KMS-11 (cell line): ENCODE results near the gene ITFG1.

Experiments
- H2AFZ ChIP-seq: fragments of 200-600 bp; sonication (generic); 2 replicates; pipeline ENCODE4 v1.6.1; 2016; ENCODE audit warnings: antibody characterized with exemption, mixed run types, low read depth
- H3K27ac ChIP-seq: fragments of 200-600 bp; sonication (generic); 2 replicates; pipeline ENCODE4 v1.6.1; 2016; ENCODE audit warnings: mild to moderate bottlenecking, mixed run types
- H3K27me3 ChIP-seq: fragments of 200-600 bp; sonication (generic); 2 replicates; pipeline ENCODE4 v1.6.1; 2017; ENCODE audit warnings: mild to moderate bottlenecking, low read depth, mixed run types, moderate library complexity; ENCODE audit not compliant: insufficient read depth
- H3K36me3 ChIP-seq: fragments of 200-600 bp; sonication (generic); 2 replicates; pipeline ENCODE4 v1.6.1; 2017; ENCODE audit warnings: mild to moderate bottlenecking, mixed run types; ENCODE audit not compliant: insufficient read depth
- H3K4me1 ChIP-seq: fragments of 200-600 bp; sonication (generic); 2 replicates; pipeline ENCODE4 v1.6.1; 2016; ENCODE audit warnings: mild to moderate bottlenecking, low read depth, mixed run types; ENCODE audit not compliant: poor library complexity, severe bottlenecking
- H3K4me2 ChIP-seq: fragments of 200-600 bp; sonication (generic); 2 replicates; pipeline ENCODE4 v1.7.0; 2016; ENCODE audit warnings: mild to moderate bottlenecking, mixed run types
- H3K4me3 ChIP-seq: fragments of 200-600 bp; sonication (generic); IDR thresholded peaks from 2 replicates; pipeline ENCODE4 v1.6.1; 2017; ENCODE audit warnings: low read depth, low read length, mixed read lengths; ENCODE audit not compliant: insufficient read depth
- H3K79me2 ChIP-seq: fragments of 200-600 bp; sonication (generic); 2 replicates; pipeline ENCODE4 v1.6.1; 2016; ENCODE audit warnings: low read depth, mixed run types; ENCODE audit not compliant: insufficient read depth
- H3K9ac ChIP-seq: fragments of 200-600 bp; sonication (generic); 2 replicates; pipeline ENCODE4 v1.6.1; 2016; ENCODE audit warnings: mild to moderate bottlenecking, mixed run types
- H4K20me1 ChIP-seq: fragments of 200-600 bp; sonication (generic); 2 replicates; pipeline ENCODE4 v1.6.1; 2016; ENCODE audit warnings: mild to moderate bottlenecking, mixed run types; ENCODE audit not compliant: insufficient read depth
- TF ChIP-seq, protein P1 (sequence below): fragments of 200-600 bp; sonication (generic); conservative IDR thresholded peaks from 2 replicates; pipeline ENCODE4 v1.6.1; 2017; ENCODE audit warnings: low read depth, mild to moderate bottlenecking, antibody characterized with exemption, low read length, moderate library complexity, mixed read lengths

Gene ITFG1

DNA sequence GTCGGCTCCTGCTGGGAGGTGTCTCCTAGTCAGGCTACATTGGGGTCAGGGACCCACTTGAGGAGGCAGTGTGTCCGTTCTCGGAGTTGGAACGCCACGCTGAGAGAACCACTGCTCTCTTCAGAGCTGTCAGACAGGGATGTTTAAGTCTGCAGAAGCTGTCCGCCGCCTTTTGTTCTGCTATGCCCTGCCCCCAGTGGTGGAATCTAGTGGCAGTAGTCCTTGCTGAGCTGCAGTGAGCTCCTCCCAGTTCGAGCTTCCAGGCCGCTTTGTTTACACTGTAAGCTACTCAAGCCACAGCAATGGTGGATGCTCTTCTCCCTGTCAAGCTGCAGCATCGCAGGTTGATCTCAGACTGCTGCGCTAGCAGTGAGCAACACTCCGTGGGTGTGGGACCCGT is 36.0 kb downstream of the ITFG1 start:
- no peak overlapping the region for H2AFZ ChIP-seq
- no peaks in the 10 kb centered on the region for H3K27me3 ChIP-seq
- H3K4me2 ChIP-seq, result no peak overlapping the region
- no peak overlapping the region for H3K9ac ChIP-seq
- no peak overlapping the region for H3K27ac ChIP-seq
- H3K79me2 ChIP-seq, result no peaks in the 10 kb centered on the region
- H3K4me1 ChIP-seq, result no peaks in the 10 kb centered on the region
- H3K4me3 ChIP-seq, result no peak overlapping the region
- no peaks in the 10 kb centered on the region for H3K36me3 ChIP-seq
- H4K20me1 ChIP-seq, result no peaks in the 10 kb centered on the region
- TF ChIP-seq, protein P1, sequence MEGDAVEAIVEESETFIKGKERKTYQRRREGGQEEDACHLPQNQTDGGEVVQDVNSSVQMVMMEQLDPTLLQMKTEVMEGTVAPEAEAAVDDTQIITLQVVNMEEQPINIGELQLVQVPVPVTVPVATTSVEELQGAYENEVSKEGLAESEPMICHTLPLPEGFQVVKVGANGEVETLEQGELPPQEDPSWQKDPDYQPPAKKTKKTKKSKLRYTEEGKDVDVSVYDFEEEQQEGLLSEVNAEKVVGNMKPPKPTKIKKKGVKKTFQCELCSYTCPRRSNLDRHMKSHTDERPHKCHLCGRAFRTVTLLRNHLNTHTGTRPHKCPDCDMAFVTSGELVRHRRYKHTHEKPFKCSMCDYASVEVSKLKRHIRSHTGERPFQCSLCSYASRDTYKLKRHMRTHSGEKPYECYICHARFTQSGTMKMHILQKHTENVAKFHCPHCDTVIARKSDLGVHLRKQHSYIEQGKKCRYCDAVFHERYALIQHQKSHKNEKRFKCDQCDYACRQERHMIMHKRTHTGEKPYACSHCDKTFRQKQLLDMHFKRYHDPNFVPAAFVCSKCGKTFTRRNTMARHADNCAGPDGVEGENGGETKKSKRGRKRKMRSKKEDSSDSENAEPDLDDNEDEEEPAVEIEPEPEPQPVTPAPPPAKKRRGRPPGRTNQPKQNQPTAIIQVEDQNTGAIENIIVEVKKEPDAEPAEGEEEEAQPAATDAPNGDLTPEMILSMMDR, result no peak

DNA sequence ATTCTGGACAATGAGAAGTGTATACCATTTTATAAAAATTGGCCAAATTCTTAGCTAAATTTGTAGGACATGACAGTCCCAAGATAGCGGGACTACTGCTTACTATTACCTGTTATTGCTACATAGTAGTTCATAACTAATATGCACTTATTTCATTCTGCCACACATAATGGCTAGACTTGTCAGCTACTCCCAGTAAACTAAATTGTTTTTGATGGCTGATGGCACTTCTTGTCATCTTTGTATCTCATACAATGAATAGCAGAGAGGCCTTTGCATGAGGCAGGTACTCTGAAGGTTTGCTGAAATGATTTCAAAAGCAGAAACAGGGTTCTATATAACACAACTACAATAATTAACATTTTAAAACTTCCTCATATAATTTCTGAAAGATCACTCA is 44.0 kb downstream of the ITFG1 start:
- H3K36me3 ChIP-seq, result no peaks in the 10 kb centered on the region
- TF ChIP-seq, protein P1, result no peak
- no peak overlapping the region for H3K27ac ChIP-seq
- H3K27me3 ChIP-seq, result no peaks in the 10 kb centered on the region
- H3K79me2 ChIP-seq, result no peaks in the 10 kb centered on the region
- H3K9ac ChIP-seq, result no peak overlapping the region
- H3K4me3 ChIP-seq, result no peak overlapping the region
- no peak overlapping the region for H3K4me2 ChIP-seq
- H3K4me1 ChIP-seq, result peaks cover 8% of the 10 kb centered on the region
- H2AFZ ChIP-seq, result no peak overlapping the region
- no peaks in the 10 kb centered on the region for H4K20me1 ChIP-seq

DNA sequence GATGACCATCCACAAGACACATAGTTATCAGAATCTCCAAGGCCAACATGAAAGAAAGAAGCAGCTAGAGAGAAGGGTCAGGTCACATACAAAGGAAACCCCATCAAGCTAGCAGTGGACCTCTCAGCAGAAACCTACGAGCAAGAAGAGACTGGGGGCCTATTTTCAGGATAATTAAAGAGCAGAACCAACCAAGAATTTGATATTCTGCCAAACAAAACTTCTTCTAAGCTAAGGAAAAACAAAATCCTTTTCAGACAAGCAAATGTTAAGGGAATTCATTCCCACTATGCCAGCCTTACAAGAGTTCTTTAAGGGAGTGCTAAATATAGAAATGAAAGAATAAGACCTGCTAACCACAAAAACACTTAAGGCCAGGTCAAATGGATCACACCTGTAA is 47.8 kb downstream of the ITFG1 start:
- Histone ChIP-seq H3K27ac (no peak overlapping the region), H3K79me2 (no peaks in the 10 kb centered on the region), H3K4me1 (peaks cover 8% of the 10 kb centered on the region), H4K20me1 (no peaks in the 10 kb centered on the region), H3K4me2 (no peak overlapping the region), H3K4me3 (no peak overlapping the region), H2AFZ (no peak overlapping the region), H3K36me3 (no peaks in the 10 kb centered on the region), H3K27me3 (no peaks in the 10 kb centered on the region), H3K9ac (no peak overlapping the region)
- TF ChIP-seq, protein P1, result no peak

DNA sequence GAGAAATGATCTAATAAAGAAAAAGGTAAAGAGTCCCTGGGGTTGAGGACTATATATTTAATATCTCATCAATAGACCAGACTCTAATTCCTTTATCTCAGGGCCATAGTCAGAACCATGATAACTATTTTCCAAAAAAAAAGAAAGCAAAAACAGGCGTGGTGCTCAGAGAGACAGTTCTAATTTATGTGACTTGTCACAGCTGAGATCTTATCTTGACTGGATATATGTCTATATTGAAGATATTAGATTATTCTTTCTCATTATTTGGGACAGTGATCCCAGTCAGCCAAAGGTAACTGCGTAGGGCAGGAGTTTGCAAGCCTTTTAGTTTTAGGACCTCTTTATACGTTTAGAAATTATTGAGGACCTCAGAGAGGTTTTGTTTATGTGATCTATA is 52.4 kb downstream of the ITFG1 start:
- TF ChIP-seq, protein P1, result no peak
- H4K20me1 ChIP-seq, result no peaks in the 10 kb centered on the region
- no peak overlapping the region for H3K27ac ChIP-seq
- H3K79me2 ChIP-seq, result no peaks in the 10 kb centered on the region
- no peak overlapping the region for H3K4me3 ChIP-seq
- no peak overlapping the region for H3K4me2 ChIP-seq
- H3K27me3 ChIP-seq, result no peaks in the 10 kb centered on the region
- H3K9ac ChIP-seq, result no peak overlapping the region
- H2AFZ ChIP-seq, result no peak overlapping the region
- no peaks in the 10 kb centered on the region for H3K36me3 ChIP-seq
- peaks cover 4% of the 10 kb centered on the region for H3K4me1 ChIP-seq
